ENCODE results near the gene IGSF10.

IGSF10 gene

GRCh38 chr3:151419806-151420205 is 41.1 kb downstream of the IGSF10 start:
- DNase-seq (ENCODE audit: low read depth in 2 of 2), result no peak

- no peak for DNase-seq (ENCODE audit: low read depth in 2 of 2)
These were observed 45.6 kb downstream of the IGSF10 start for GRCh38 chr3:151415289-151415688.

GRCh38 chr3:151412989-151413388 is 47.9 kb downstream of the IGSF10 start:
- DNase-seq (ENCODE audit: low read depth in 2 of 2), result no peak

All from stimulated activated CD4-positive, alpha-beta T cell treated with anti-CD3 and anti-CD28 coated beads, Interleukin-12 subunit alpha, Interleukin-12 subunit beta, amount 100 ng/mL, for 24 hours (primary cell).